AG04450 (cell line): ENCODE measurements around the gene RESP18. TPM values are rescaled to one million over a fixed set of nuclear protein-coding genes. Genes with fewer than 3 reads are reported as not detected.

Source experiments
- CTCF ChIA-PET: fragments of 300-600, 350-600 bp; formaldehyde crosslinking; extraction: SDS; loops from one replicate; lab custom pipeline; 2022; ENCODE audit warnings: antibody characterized with exemption, inconsistent platforms; lab: Charles Lee
- POLR2A ChIA-PET: fragments of 350-600 bp; formaldehyde crosslinking; extraction: SDS; loops from one replicate; lab custom pipeline; 2021; ENCODE audit warnings: antibody characterized with exemption, inconsistent platforms; lab: Yijun Ruan, JAX
- DNase-seq: peaks from one replicate; pipeline ENCODE4 v3.0.0-alpha.2; 2011; ENCODE audit warnings: low read depth, low spot score
- H3K27ac ChIP-seq: one replicate; pipeline ENCODE4 v1.5.1; 2012; ENCODE audit warnings: low read depth, low read length, control low read depth
- H3K27me3 ChIP-seq: one replicate; pipeline ENCODE4 v1.6.0; 2012; ENCODE audit warnings: low read length; ENCODE audit not compliant: control insufficient read depth, insufficient read depth
- H3K4me3 ChIP-seq: 2 replicates; pipeline ENCODE4 v1.5.1; 2011; ENCODE audit warnings: mild to moderate bottlenecking, low read depth, low read length, control low read depth
- H3K9me3 ChIP-seq: 2 replicates; pipeline ENCODE4 v1.5.1; 2012; ENCODE audit warnings: low read length; ENCODE audit not compliant: control insufficient read depth, insufficient read depth
- polyA plus RNA-seq: library from polyadenylated mRNA; depleted of rRNA; stranded (reverse); fragments of >200 nt; gene quantifications from 2 replicates; pipeline ENCODE4 v1.2.3, GENCODE V29; 2011
- TF ChIP-seq, protein P1 (sequence below): IDR thresholded peaks from 2 replicates; pipeline ENCODE4 v1.5.1; 2011; ENCODE audit warnings: low read depth, low read length, control low read depth, inconsistent platforms

RESP18 gene
- polyA plus RNA-seq, 1 experiment = not detected

DNA sequence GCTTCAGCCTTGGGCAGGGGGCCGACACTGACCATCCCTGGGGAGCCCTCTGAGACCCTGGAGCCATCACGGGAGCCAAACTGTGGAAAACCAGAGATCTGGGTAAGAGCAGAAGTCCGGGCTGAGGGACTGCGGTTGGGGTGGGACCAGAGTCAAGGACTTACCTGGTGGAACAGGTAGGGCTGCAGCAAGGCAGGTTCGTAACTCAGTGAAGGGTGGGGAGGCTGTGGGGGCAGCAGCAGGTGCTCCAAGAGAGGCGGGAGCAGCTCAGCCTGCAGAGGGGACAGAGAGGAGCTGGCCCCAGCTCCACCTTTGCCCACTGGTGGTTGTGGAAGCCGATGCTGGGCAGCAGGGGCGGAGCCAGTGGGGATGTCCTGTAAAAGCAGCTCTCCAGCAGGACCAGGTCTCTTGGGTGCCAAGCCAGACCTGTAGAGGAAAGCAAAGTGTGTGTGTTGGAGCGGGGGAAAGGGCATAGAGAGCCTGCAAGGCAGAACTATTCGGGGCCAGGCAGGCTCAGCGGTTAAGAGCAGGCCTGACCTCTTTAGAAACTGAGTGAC, 30.1 kb downstream of the RESP18 start:
- ChIA-PET CTCF (interaction anchor here (12.4 kb wide), 1 partner anchor 143 kb away, joined by 131 read pairs; the partner anchor contains the start of gene NHEJ1), POLR2A (no interaction called here)
- DNase-seq = no peak
- TF ChIP-seq, protein P1, sequence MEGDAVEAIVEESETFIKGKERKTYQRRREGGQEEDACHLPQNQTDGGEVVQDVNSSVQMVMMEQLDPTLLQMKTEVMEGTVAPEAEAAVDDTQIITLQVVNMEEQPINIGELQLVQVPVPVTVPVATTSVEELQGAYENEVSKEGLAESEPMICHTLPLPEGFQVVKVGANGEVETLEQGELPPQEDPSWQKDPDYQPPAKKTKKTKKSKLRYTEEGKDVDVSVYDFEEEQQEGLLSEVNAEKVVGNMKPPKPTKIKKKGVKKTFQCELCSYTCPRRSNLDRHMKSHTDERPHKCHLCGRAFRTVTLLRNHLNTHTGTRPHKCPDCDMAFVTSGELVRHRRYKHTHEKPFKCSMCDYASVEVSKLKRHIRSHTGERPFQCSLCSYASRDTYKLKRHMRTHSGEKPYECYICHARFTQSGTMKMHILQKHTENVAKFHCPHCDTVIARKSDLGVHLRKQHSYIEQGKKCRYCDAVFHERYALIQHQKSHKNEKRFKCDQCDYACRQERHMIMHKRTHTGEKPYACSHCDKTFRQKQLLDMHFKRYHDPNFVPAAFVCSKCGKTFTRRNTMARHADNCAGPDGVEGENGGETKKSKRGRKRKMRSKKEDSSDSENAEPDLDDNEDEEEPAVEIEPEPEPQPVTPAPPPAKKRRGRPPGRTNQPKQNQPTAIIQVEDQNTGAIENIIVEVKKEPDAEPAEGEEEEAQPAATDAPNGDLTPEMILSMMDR = no peak
- H3K27me3 ChIP-seq = no peaks in the 10 kb centered on the region
- H3K4me3 ChIP-seq = no peak overlapping the region
- H3K27ac ChIP-seq = no peak overlapping the region
- no peaks in the 10 kb centered on the region for H3K9me3 ChIP-seq

DNA sequence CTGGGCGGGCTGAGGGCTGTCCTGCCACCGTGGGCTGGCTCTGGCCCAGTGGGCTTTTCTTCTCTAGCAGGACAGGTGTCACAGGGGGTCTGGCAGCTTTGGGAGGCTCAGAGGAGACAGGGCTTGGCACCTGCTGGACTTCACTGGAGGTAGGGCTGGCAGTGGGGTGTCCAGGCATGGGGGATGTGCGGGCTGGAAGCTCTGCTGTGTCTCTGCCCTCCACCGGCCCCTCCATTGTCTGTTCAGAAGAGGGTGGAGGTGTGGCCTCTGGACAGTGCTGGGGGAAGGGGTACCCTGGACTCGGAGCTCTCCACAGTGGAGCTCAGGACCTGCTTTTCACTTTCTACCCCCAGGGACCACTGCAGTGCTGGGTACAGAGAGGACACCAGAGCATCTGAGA, 32.5 kb downstream of the RESP18 start:
- no peak for DNase-seq
- H3K27me3 ChIP-seq = no peaks in the 10 kb centered on the region
- H3K27ac ChIP-seq = no peak overlapping the region
- no peaks in the 10 kb centered on the region for H3K9me3 ChIP-seq
- TF ChIP-seq, protein P1 = no peak
- CTCF ChIA-PET = interaction anchor here (1.0 to 12.4 kb wide), 8 partner anchors 9 to 230 kb away, joined by 4 to 131 read pairs (median 6); partner anchors contain the start of genes DNPEP and NHEJ1
- POLR2A ChIA-PET = interaction anchor here (0.7 kb wide), 1 partner anchor 247 kb away, joined by 3 read pairs; no protein-coding TSS in a partner anchor
- no peak overlapping the region for H3K4me3 ChIP-seq

DNA sequence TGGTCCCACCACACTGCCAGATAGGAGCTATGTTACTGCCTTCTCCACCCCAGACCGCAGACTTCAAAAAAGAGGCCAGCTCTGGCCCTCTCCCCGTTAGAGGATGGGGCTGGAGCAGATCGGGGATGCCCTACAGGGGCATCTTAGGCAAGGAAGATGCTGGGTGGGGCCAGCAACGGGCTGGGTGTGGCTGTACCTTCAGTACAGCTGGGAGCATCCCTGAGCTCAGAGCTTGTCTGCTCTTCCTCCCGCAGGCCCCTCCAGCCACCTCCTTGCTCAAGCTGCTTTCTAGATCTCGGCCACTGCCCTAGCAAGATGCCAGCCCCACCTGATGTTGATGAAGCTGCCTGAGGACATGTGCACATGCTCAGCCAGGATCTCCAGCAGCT, 33.2 kb downstream of the RESP18 start:
- TF ChIP-seq, protein P1 = no peak
- no peaks in the 10 kb centered on the region for H3K27me3 ChIP-seq
- ChIA-PET POLR2A (interaction anchor here (0.5 kb wide), 1 partner anchor 301 kb away, joined by 4 read pairs; no protein-coding TSS in a partner anchor), CTCF (interaction anchor here (0.9 to 12.4 kb wide), 13 partner anchors 9 to 231 kb away, joined by 3 to 131 read pairs (median 5); partner anchors contain the start of genes DNPEP, NHEJ1 and ZFAND2B)
- no peak for DNase-seq
- H3K9me3 ChIP-seq = no peaks in the 10 kb centered on the region
- no peak overlapping the region for H3K27ac ChIP-seq
- H3K4me3 ChIP-seq = no peak overlapping the region

DNA sequence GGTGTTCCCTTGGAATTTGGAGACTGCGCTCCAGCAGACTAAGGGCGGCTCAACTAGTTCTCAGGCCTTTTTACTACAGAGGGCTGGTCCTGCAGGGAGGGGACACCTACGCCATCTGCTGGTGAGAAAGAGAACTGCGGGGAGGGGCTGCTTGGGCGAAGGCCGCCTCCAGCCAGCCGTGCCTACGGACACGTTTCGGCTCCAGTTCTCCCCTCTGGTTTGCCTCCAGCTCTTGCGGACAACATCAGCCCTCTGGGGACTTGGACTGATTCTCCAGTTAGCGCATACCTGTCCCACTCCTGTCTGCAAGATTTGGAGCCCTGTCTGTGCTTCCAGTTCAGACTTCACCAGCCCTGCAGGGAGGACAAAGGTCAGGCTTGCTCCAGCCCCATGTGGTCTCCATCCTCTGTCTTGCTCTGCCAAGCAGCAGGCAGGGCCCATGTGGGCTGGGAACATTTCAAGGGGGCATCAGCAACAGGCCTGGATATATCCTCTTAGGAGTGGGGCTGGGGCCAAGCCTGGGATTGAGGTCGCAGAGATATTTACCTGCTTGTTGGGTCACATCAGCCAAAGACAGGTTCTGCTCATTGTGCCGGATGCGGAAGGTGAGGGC, 33.7 kb downstream of the RESP18 start:
- CTCF ChIA-PET = interaction anchor here (0.9 to 12.4 kb wide), 14 partner anchors 8 to 231 kb away, joined by 3 to 131 read pairs (median 4); partner anchors contain the start of genes DNPEP, NHEJ1 and ZFAND2B

More for the DNA sequence above, 33.7 kb downstream of the RESP18 start:
- TF ChIP-seq, protein P1 = peak; percentile 99
- H3K27ac ChIP-seq = no peak overlapping the region
- no peak overlapping the region for H3K4me3 ChIP-seq
- peak; percentile 47 for DNase-seq
- H3K27me3 ChIP-seq = no peaks in the 10 kb centered on the region
- no peaks in the 10 kb centered on the region for H3K9me3 ChIP-seq
- POLR2A ChIA-PET = interaction anchor here (0.5 kb wide), 1 partner anchor 301 kb away, joined by 4 read pairs; no protein-coding TSS in a partner anchor
